ENCODE results near the gene FSTL3. TPM values are rescaled to one million over a fixed set of nuclear protein-coding genes. Genes with fewer than 3 reads are reported as not detected.

Gene FSTL3
- total RNA-seq, 1 donor from 2014 or later = 24.6 TPM

- intact Hi-C loops (cut with micrococcal nuclease) = no loop called here
- ATAC-seq (no peak), DNase-seq (no peak)
Measured at GRCh38 chr19:643736-644135, 32.5 kb upstream of the FSTL3 start.

- ATAC-seq (no peak), DNase-seq (no peak)
- intact Hi-C loops (cut with micrococcal nuclease) = no loop called here
Measured at GRCh38 chr19:644363-644762, 31.8 kb upstream of the FSTL3 start.

GRCh38 chr19:644789-645188 is 31.4 kb upstream of the FSTL3 start:
- intact Hi-C loops (cut with micrococcal nuclease) = no loop called here
- no peak for ATAC-seq
- no peak for DNase-seq

GRCh38 chr19:645912-646778 is 30.0 kb upstream of the FSTL3 start:
- DNase-seq (no peak), ATAC-seq (no peak)
- intact Hi-C loops (cut with micrococcal nuclease) = no loop called here

GRCh38 chr19:646779-647565 is 29.2 kb upstream of the FSTL3 start:
- no peak for DNase-seq
- intact Hi-C loops (cut with micrococcal nuclease) = no loop called here

GRCh38 chr19:647566-648284 is 28.5 kb upstream of the FSTL3 start:
- DNase-seq = no peak
- intact Hi-C loops (cut with micrococcal nuclease) = no loop called here
- no peak for ATAC-seq

More at GRCh38 chr19:646779-647565, 29.2 kb upstream of the FSTL3 start:
- ATAC-seq = no peak

GRCh38 chr19:648305-648704 is 27.9 kb upstream of the FSTL3 start:
- intact Hi-C loops (cut with micrococcal nuclease) = no loop called here
- no peak for DNase-seq
- ATAC-seq = no peak

- intact Hi-C loops (cut with micrococcal nuclease) = no loop called here
- DNase-seq = no peak
- ATAC-seq = no peak
Measured at GRCh38 chr19:648904-649801, 27.0 kb upstream of the FSTL3 start.

GRCh38 chr19:650121-650520 is 26.1 kb upstream of the FSTL3 start:
- intact Hi-C loops (cut with micrococcal nuclease) = no loop called here
- ATAC-seq = no peak

GRCh38 chr19:651114-651818 is 24.9 kb upstream of the FSTL3 start:
- ATAC-seq (no peak), DNase-seq (no peak)
- intact Hi-C loops (cut with micrococcal nuclease) = no loop called here

More at GRCh38 chr19:650121-650520, 26.1 kb upstream of the FSTL3 start:
- no peak for DNase-seq

GRCh38 chr19:651991-652390 is 24.2 kb upstream of the FSTL3 start:
- DNase-seq = no peak
- intact Hi-C loops (cut with micrococcal nuclease) = no loop called here

GRCh38 chr19:652467-653389 is 23.5 kb upstream of the FSTL3 start:
- intact Hi-C loops (cut with micrococcal nuclease) = no loop called here
- DNase-seq = no peak
- ATAC-seq = no peak

More at GRCh38 chr19:651991-652390, 24.2 kb upstream of the FSTL3 start:
- ATAC-seq = no peak

- DNase-seq = no peak
- ATAC-seq = no peak
- intact Hi-C loops (cut with micrococcal nuclease) = no loop called here
Measured at GRCh38 chr19:653425-653824, 22.8 kb upstream of the FSTL3 start.

GRCh38 chr19:655691-656090 is 20.5 kb upstream of the FSTL3 start:
- intact Hi-C loops (cut with micrococcal nuclease) = no loop called here
- DNase-seq (no peak), ATAC-seq (no peak)

GRCh38 chr19:656751-657559 is 19.2 kb upstream of the FSTL3 start:
- intact Hi-C loops (cut with micrococcal nuclease) = no loop called here
- ATAC-seq = no peak
- no peak for DNase-seq

- ATAC-seq (no peak), DNase-seq (no peak)
- intact Hi-C loops (cut with micrococcal nuclease) = no loop called here
Measured at GRCh38 chr19:657611-658010, 18.6 kb upstream of the FSTL3 start.
